Measurements from ENCODE around the gene C3orf18.

The C3orf18 gene

DNA sequence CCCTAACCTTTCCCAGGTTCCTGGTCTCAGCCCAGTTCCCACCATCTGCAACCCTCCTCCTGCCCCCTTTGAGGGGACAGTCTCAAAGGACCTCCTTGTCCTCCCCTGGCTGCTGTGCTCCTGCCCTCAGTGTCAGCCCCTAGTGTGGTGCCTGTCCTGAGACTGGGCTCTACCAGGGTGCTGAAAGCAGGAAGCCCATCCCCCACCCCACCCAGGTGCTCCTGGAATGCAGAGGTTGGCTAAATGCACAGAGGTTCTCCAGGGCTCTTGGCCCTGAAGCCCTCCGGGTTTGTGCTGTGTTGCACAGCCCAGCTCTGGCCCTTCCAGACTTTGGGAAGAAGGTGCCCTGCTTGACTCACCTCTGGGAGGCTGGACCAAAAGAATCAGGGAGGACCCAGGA lies 21.8 kb downstream of the C3orf18 start:
- Histone ChIP-seq H3K4me1 (ENCODE audit: control insufficient read depth, insufficient read depth, low read length) (no peaks in the 10 kb centered on the region), H3K27me3 (ENCODE audit: control insufficient read depth in 1 of 2, insufficient read depth in 2 of 2, low read length in 2 of 2) (no peaks in the 10 kb centered on the region), H3K36me3 (ENCODE audit: control insufficient read depth in 2 of 2, insufficient read depth in 2 of 2, low read length in 2 of 2) (no peaks in the 10 kb centered on the region), H3K27ac (ENCODE audit: low read length) (no peak overlapping the region), H3K9me3 (ENCODE audit: control insufficient read depth in 2 of 2, low read length in 2 of 2) (no peaks in the 10 kb centered on the region), H3K4me3 (ENCODE audit: low read length in 2 of 2) (no peak overlapping the region), H3K9ac (ENCODE audit: low read length in 2 of 2) (no peak overlapping the region)

- Histone ChIP-seq H3K9ac (ENCODE audit: low read length in 2 of 2) (no peak overlapping the region), H3K27me3 (ENCODE audit: control insufficient read depth in 1 of 2, insufficient read depth in 2 of 2, low read length in 2 of 2) (no peaks in the 10 kb centered on the region), H3K9me3 (ENCODE audit: control insufficient read depth in 2 of 2, low read length in 2 of 2) (no peaks in the 10 kb centered on the region), H3K27ac (ENCODE audit: low read length) (no peak overlapping the region), H3K36me3 (ENCODE audit: control insufficient read depth in 2 of 2, insufficient read depth in 2 of 2, low read length in 2 of 2) (no peaks in the 10 kb centered on the region), H3K4me1 (ENCODE audit: control insufficient read depth, insufficient read depth, low read length) (no peaks in the 10 kb centered on the region), H3K4me3 (ENCODE audit: low read length in 2 of 2) (no peak overlapping the region)
Measured at GRCh38 chr3:50542177-50543034, 25.1 kb downstream of the C3orf18 start.

DNA sequence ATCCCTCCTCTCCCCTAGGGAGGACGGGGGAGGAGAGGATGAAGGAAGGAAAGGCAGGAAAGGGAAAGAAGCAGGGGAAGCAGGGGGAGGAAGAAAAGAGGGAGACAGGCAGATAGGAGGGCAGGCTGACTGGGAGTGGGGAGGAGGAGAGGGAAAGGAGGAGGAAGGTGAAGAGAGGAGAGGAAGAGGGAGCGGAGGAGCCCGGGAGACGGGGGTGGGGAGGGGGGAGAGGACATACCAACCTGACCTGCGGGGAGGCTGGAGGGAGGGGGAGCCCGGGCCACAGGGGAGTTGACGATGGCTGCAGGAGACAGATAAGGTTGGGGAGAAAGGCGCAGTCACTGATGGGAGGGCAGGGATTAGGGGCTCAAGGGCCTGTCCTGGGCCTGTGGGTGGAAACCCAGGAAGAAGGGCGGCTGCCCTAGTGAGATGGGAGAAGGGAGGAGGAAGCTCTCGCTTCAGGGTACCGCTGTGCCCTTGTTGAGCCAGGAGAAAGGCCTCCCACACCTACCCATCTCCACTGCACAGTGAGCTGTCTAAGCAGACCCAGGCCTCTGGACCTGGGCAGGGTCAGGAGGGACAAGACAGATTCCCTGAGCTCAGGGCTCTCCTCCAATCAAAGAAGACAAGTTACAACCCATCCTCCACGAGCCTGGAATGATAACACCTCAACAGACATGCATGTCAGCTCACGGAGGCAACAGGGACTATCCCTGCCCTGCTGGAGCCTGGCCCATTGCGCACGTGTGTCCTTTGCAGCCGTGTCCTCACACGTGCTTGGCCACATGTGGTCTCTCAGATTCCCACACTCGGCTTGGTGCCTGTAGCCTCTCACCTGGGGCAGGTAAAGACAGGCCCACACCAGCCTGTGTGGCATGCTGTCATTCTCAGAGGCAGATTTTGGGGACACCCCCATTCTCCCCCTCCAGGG lies 27.9 kb downstream of the C3orf18 start:
- Histone ChIP-seq H3K9ac (ENCODE audit: low read length in 2 of 2) (no peak overlapping the region), H3K27me3 (ENCODE audit: control insufficient read depth in 1 of 2, insufficient read depth in 2 of 2, low read length in 2 of 2) (peaks cover 3 to 5% of the 10 kb centered on the region in 2 donors), H3K4me1 (ENCODE audit: control insufficient read depth, insufficient read depth, low read length) (no peaks in the 10 kb centered on the region), H3K4me3 (ENCODE audit: low read length in 2 of 2) (no peak overlapping the region), H3K27ac (ENCODE audit: low read length) (no peak overlapping the region), H3K9me3 (ENCODE audit: control insufficient read depth in 2 of 2, low read length in 2 of 2) (no peaks in the 10 kb centered on the region), H3K36me3 (ENCODE audit: control insufficient read depth in 2 of 2, insufficient read depth in 2 of 2, low read length in 2 of 2) (no peaks in the 10 kb centered on the region)

DNA sequence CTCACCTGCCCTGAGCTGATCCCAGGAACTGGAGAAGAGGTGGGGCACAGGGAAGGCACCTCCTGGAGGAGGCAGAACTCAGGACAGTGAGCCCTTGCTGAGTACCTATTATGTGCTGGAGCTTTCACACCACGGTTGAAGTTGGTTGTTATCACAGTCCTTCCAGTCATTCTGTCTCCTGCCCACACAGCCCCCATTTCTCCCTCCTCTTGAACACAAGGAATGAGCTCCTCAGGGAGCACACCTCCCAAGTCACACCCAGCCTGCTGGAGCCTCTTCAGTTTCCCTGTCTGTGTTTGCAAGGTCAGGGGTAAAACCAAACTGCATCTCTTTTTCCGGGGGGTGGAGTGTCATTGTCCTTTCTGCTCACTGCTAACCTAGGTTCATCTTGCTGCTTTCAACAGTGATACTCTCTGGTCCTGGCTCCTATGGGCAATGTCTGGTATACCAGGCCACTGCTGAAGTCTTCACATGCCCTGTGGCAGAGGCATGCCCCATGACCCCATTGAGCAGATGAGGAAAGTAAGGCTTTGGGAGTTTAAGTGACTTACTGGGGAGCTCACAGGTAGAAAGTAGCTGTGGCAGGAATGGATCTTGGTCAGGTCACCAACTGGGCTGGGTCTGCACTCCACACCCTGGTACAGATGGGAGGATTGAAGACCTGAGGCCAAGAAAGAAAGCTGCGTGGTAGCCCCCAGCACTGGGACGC lies 30.0 kb downstream of the C3orf18 start:
- no peak overlapping the region for H3K27ac ChIP-seq (ENCODE audit: low read length)
- H3K9me3 ChIP-seq (ENCODE audit: control insufficient read depth in 2 of 2, low read length in 2 of 2): no peaks in the 10 kb centered on the region
- no peaks in the 10 kb centered on the region for H3K4me1 ChIP-seq (ENCODE audit: control insufficient read depth, insufficient read depth, low read length)
- H3K4me3 ChIP-seq (ENCODE audit: low read length in 2 of 2): no peak overlapping the region
- H3K9ac ChIP-seq (ENCODE audit: low read length in 2 of 2): no peak overlapping the region
- no peaks in the 10 kb centered on the region for H3K36me3 ChIP-seq (ENCODE audit: control insufficient read depth in 2 of 2, insufficient read depth in 2 of 2, low read length in 2 of 2)
- peaks cover 3 to 5% of the 10 kb centered on the region in 2 donors for H3K27me3 ChIP-seq (ENCODE audit: control insufficient read depth in 1 of 2, insufficient read depth in 2 of 2, low read length in 2 of 2)

- Histone ChIP-seq H3K9ac (ENCODE audit: low read length in 2 of 2) (no peak overlapping the region), H3K36me3 (ENCODE audit: control insufficient read depth in 2 of 2, insufficient read depth in 2 of 2, low read length in 2 of 2) (no peaks in the 10 kb centered on the region), H3K4me1 (ENCODE audit: control insufficient read depth, insufficient read depth, low read length) (no peaks in the 10 kb centered on the region), H3K4me3 (ENCODE audit: low read length in 2 of 2) (no peak overlapping the region), H3K9me3 (ENCODE audit: control insufficient read depth in 2 of 2, low read length in 2 of 2) (no peaks in the 10 kb centered on the region), H3K27ac (ENCODE audit: low read length) (no peak overlapping the region), H3K27me3 (ENCODE audit: control insufficient read depth in 1 of 2, insufficient read depth in 2 of 2, low read length in 2 of 2) (peaks cover 3 to 5% of the 10 kb centered on the region in 2 donors)
Measured at GRCh38 chr3:50536471-50537180, 30.9 kb downstream of the C3orf18 start.

DNA sequence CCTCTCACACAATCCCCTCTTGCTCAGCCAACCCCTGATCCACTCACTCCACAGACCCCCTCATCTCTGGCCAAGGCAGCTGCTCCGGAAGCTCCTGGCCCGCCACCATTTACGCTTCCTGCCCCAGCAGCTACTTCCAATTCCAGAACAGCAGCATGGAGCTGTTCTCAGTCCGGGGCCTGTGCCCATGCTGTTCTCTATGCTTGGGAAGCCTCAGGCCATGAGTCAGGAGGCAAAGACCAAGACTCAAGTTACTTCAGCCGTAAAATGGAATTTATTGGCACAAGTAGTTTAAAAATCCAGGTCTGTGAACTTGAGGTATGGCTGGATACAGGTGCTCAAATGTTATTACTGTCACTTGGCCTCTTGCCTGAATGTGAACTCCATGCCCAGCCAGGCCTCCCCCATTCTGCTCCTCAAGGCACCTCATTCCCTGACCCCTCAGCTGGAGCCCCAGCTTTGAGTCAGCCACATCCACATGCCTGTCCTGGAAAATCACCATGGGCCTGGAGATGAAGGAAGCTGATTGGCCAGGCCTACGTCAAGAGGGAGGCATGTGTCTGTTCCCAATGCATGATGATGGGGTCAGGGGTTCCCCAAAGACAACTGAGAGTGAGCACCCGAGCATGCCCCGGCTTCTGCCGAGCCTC lies 32.7 kb downstream of the C3orf18 start:
- no peaks in the 10 kb centered on the region for H3K36me3 ChIP-seq (ENCODE audit: control insufficient read depth in 2 of 2, insufficient read depth in 2 of 2, low read length in 2 of 2)
- H3K4me3 ChIP-seq (ENCODE audit: low read length in 2 of 2): no peak overlapping the region
- H3K9me3 ChIP-seq (ENCODE audit: control insufficient read depth in 2 of 2, low read length in 2 of 2): no peaks in the 10 kb centered on the region
- H3K9ac ChIP-seq (ENCODE audit: low read length in 2 of 2): no peak overlapping the region
- H3K4me1 ChIP-seq (ENCODE audit: control insufficient read depth, insufficient read depth, low read length): no peaks in the 10 kb centered on the region
- H3K27ac ChIP-seq (ENCODE audit: low read length): no peak overlapping the region
- H3K27me3 ChIP-seq (ENCODE audit: control insufficient read depth in 1 of 2, insufficient read depth in 2 of 2, low read length in 2 of 2): peaks cover 6 to 9% of the 10 kb centered on the region in 2 donors

- H3K4me3 ChIP-seq (ENCODE audit: low read length in 2 of 2): no peak overlapping the region
- no peaks in the 10 kb centered on the region for H3K4me1 ChIP-seq (ENCODE audit: control insufficient read depth, insufficient read depth, low read length)
- H3K9ac ChIP-seq (ENCODE audit: low read length in 2 of 2): no peak overlapping the region
- peaks cover 8 to 12% of the 10 kb centered on the region in 2 donors for H3K27me3 ChIP-seq (ENCODE audit: control insufficient read depth in 1 of 2, insufficient read depth in 2 of 2, low read length in 2 of 2)
- no peaks in the 10 kb centered on the region for H3K36me3 ChIP-seq (ENCODE audit: control insufficient read depth in 2 of 2, insufficient read depth in 2 of 2, low read length in 2 of 2)
- no peaks in the 10 kb centered on the region for H3K9me3 ChIP-seq (ENCODE audit: control insufficient read depth in 2 of 2, low read length in 2 of 2)
- no peak overlapping the region for H3K27ac ChIP-seq (ENCODE audit: low read length)
Measured at GRCh38 chr3:50533807-50534461, 33.6 kb downstream of the C3orf18 start.

- no peak overlapping the region for H3K9ac ChIP-seq (ENCODE audit: low read length in 2 of 2)
- no peaks in the 10 kb centered on the region for H3K4me1 ChIP-seq (ENCODE audit: control insufficient read depth, insufficient read depth, low read length)
- H3K4me3 ChIP-seq (ENCODE audit: low read length in 2 of 2): no peak overlapping the region
- H3K9me3 ChIP-seq (ENCODE audit: control insufficient read depth in 2 of 2, low read length in 2 of 2): no peaks in the 10 kb centered on the region
- no peak overlapping the region for H3K27ac ChIP-seq (ENCODE audit: low read length)
- H3K36me3 ChIP-seq (ENCODE audit: control insufficient read depth in 2 of 2, insufficient read depth in 2 of 2, low read length in 2 of 2): no peaks in the 10 kb centered on the region
- H3K27me3 ChIP-seq (ENCODE audit: control insufficient read depth in 1 of 2, insufficient read depth in 2 of 2, low read length in 2 of 2): peaks cover 8 to 12% of the 10 kb centered on the region in 2 donors
Measured at GRCh38 chr3:50533316-50533715, 34.2 kb downstream of the C3orf18 start.

GRCh38 chr3:50532062-50532705 lies 35.4 kb downstream of the C3orf18 start:
- Histone ChIP-seq H3K9ac (ENCODE audit: low read length in 2 of 2) (no peak overlapping the region), H3K27me3 (ENCODE audit: control insufficient read depth in 1 of 2, insufficient read depth in 2 of 2, low read length in 2 of 2) (peaks cover 8 to 11% of the 10 kb centered on the region in 2 donors), H3K9me3 (ENCODE audit: control insufficient read depth in 2 of 2, low read length in 2 of 2) (no peaks in the 10 kb centered on the region), H3K4me1 (ENCODE audit: control insufficient read depth, insufficient read depth, low read length) (no peaks in the 10 kb centered on the region), H3K36me3 (ENCODE audit: control insufficient read depth in 2 of 2, insufficient read depth in 2 of 2, low read length in 2 of 2) (no peaks in the 10 kb centered on the region), H3K4me3 (ENCODE audit: low read length in 2 of 2) (no peak overlapping the region), H3K27ac (ENCODE audit: low read length) (no peak overlapping the region)
